ENCODE data around the gene EPHB1.

The EPHB1 gene

DNA sequence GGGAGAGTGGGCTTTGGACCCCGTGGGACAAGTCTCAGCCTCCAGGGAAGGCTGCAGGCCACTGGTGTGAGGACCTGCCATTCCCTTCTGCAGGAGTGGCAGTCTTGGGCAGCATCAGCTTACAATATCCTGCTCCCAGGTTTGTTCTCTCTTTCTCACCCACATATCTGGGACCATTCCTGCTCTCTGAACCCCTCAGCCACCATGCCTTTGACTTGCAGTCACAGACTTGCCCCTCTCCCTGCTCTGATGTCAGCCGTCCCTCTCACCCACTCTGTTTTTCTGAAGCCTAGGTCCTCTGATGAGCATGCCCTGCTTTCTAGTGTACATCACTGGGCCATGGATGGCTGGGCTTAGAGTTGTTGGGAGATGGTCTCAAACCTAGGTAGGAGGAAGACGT, 282.1 kb downstream of the EPHB1 start:
- TF ChIP-seq, protein P1, sequence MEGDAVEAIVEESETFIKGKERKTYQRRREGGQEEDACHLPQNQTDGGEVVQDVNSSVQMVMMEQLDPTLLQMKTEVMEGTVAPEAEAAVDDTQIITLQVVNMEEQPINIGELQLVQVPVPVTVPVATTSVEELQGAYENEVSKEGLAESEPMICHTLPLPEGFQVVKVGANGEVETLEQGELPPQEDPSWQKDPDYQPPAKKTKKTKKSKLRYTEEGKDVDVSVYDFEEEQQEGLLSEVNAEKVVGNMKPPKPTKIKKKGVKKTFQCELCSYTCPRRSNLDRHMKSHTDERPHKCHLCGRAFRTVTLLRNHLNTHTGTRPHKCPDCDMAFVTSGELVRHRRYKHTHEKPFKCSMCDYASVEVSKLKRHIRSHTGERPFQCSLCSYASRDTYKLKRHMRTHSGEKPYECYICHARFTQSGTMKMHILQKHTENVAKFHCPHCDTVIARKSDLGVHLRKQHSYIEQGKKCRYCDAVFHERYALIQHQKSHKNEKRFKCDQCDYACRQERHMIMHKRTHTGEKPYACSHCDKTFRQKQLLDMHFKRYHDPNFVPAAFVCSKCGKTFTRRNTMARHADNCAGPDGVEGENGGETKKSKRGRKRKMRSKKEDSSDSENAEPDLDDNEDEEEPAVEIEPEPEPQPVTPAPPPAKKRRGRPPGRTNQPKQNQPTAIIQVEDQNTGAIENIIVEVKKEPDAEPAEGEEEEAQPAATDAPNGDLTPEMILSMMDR (IDR thresholded peaks at IDR 0.05; ENCODE audit: unreplicated experiment in 3 of 3) = no peak
- Mint-ChIP-seq H3K4me3 (no peak overlapping the region), H3K36me3 (ENCODE audit: low read depth) (no peaks in the 10 kb centered on the region), H3K4me1 (no peaks in the 10 kb centered on the region), H3K27ac (no peak overlapping the region), H3K9me3 (peaks cover 8% of the 10 kb centered on the region), H3K27me3 (ENCODE audit: low read depth) (peaks cover 4% of the 10 kb centered on the region)

DNA sequence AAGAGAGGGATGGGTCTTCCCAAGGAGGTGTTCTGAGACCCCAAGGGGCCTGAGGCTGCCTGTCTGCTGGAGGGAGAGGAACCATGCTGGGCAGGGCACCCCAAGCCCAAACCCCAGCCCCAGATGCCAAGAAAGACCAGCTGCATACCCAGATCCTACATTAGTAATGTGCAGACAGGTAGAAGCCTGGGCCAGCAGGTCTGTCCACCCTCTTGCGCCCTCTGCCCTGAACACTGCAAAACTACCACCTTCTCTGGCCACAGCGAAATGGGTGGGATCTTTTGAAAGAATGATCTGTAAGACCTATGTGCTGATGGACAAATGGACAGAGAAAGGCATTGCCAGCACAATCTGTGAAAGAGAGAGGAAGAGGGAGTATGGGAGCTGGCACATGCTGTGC, 283.2 kb downstream of the EPHB1 start:
- TF ChIP-seq, protein P1 (IDR thresholded peaks at IDR 0.05; ENCODE audit: unreplicated experiment in 3 of 3) = no peak
- H3K9me3 Mint-ChIP-seq = peaks cover 8% of the 10 kb centered on the region
- no peaks in the 10 kb centered on the region for H3K36me3 Mint-ChIP-seq (ENCODE audit: low read depth)
- no peak overlapping the region for H3K4me3 Mint-ChIP-seq
- peaks cover 4% of the 10 kb centered on the region for H3K27me3 Mint-ChIP-seq (ENCODE audit: low read depth)
- no peaks in the 10 kb centered on the region for H3K4me1 Mint-ChIP-seq
- H3K27ac Mint-ChIP-seq = no peak overlapping the region

DNA sequence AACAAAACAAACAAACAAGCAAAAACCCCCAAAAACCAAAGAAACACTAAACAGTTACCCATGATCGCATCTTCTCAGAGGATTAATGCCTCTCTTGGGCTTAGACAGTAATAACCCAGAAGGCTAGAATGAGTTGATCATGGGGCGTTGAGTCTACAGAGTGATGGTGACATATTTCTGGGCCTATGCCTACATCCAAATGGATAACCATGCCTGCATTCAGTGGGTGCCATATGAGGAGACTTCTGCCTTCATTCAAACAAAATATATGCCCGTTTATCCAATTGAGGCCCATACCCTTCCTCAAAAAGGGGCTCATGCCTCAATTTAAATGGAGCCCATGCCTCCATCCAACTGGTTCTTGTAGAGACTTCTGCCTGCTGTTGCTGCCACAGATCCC, 284.0 kb downstream of the EPHB1 start:
- Mint-ChIP-seq H3K4me3 (no peak overlapping the region), H3K36me3 (ENCODE audit: low read depth) (no peaks in the 10 kb centered on the region), H3K27me3 (ENCODE audit: low read depth) (peaks cover 4% of the 10 kb centered on the region), H3K4me1 (no peaks in the 10 kb centered on the region), H3K9me3 (peaks cover 4% of the 10 kb centered on the region), H3K27ac (no peak overlapping the region)
- TF ChIP-seq, protein P1 (IDR thresholded peaks at IDR 0.05; ENCODE audit: unreplicated experiment in 3 of 3) = no peak

DNA sequence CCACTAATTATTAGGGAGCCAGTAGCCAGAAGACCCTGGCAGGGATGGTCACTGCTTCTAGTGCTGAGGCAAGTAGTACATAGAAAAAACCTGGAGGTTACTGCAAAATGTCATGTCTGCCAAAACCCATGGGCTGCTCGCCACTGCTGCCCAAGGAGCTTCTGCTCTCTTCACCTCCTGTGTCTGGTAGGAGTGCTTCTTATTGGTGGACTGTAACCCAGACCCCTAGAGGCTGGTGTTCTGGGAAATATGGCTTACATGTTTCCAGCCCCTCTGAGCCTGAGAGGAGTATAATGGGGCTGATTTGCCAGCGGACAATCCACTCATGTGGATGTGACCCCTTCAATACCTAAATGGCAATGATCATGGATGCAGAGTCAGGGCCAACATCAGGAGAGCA, 286.4 kb downstream of the EPHB1 start:
- Mint-ChIP-seq H3K27me3 (ENCODE audit: low read depth) (peaks cover 4% of the 10 kb centered on the region), H3K4me1 (no peaks in the 10 kb centered on the region), H3K9me3 (no peaks in the 10 kb centered on the region), H3K27ac (no peak overlapping the region), H3K36me3 (ENCODE audit: low read depth) (no peaks in the 10 kb centered on the region), H3K4me3 (no peak overlapping the region)
- TF ChIP-seq, protein P1 (IDR thresholded peaks at IDR 0.05; ENCODE audit: unreplicated experiment in 3 of 3) = no peak

DNA sequence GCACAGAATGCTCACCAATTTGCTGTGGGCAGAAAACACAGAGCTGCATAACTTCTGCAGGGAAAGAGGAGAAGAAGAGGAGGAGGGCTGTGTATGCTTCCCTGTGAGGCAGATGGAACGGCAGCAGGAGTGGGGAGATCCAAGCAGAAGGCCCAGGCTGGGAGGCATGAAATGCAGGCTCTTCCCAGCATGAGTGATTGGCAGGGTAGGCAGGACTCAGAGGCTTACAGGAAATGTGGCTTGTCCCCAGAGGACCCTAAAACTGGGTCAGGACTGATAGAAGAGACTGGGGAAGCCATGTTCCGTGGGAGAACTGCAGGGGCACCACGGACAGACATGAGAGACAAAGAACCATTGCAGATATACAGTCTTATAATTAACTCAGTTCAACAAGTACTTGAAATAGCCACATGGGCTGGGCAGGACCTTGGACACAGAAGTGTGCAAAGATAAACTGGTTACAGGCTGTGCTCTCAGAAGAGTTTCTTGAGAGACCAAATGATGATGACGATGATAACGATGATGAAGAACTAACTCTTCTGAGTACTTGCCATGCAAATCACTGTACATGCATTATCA, 286.9 kb downstream of the EPHB1 start:
- Mint-ChIP-seq H3K9me3 (no peaks in the 10 kb centered on the region), H3K36me3 (ENCODE audit: low read depth) (no peaks in the 10 kb centered on the region), H3K4me3 (no peak overlapping the region), H3K27ac (no peak overlapping the region), H3K4me1 (no peaks in the 10 kb centered on the region), H3K27me3 (ENCODE audit: low read depth) (peaks cover 4% of the 10 kb centered on the region)
- TF ChIP-seq, protein P1 (IDR thresholded peaks at IDR 0.05; ENCODE audit: unreplicated experiment in 3 of 3) = no peak

DNA sequence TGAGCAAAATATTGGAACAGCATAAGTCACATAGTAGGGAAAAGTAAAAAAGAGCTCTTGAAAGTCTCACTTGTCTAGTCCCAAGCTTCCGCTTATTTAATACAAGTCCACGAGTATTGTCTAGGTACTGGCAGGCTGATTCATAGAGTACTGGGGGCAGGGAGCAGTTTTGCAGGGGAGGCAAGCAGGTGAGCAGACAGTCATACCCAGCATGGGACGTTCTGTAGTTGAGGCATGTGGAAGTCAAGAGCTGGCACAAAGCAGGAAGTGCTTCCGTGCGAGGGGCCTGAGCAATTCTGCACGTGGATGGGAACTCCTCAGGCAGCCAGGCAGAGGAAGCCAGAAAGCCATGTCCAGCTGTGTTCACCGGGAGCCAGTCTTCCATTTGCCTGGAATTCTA, 287.6 kb downstream of the EPHB1 start:
- no peaks in the 10 kb centered on the region for H3K4me1 Mint-ChIP-seq

More for the DNA sequence above, 287.6 kb downstream of the EPHB1 start:
- H3K9me3 Mint-ChIP-seq = no peaks in the 10 kb centered on the region
- no peak overlapping the region for H3K4me3 Mint-ChIP-seq
- H3K27me3 Mint-ChIP-seq (ENCODE audit: low read depth) = peaks cover 4% of the 10 kb centered on the region
- H3K27ac Mint-ChIP-seq = no peak overlapping the region
- no peaks in the 10 kb centered on the region for H3K36me3 Mint-ChIP-seq (ENCODE audit: low read depth)
- TF ChIP-seq, protein P1 (IDR thresholded peaks at IDR 0.05; ENCODE audit: unreplicated experiment in 3 of 3) = no peak
